HEK293 (cell line): ENCODE data around the gene FGA.
A peak's percentile ranks its signal among the peaks of the same experiment; 100 is the strongest.

Experiments used
- CTCF ChIA-PET: fragments of 350-600 bp; formaldehyde crosslinking; extraction: SDS; loops from one replicate; lab custom pipeline; 2021; ENCODE audit warnings: antibody characterized with exemption; lab: Yijun Ruan, JAX
- POLR2A ChIA-PET: fragments of 300-600 bp; formaldehyde crosslinking; extraction: SDS; loops from one replicate; lab custom pipeline; 2020; ENCODE audit warnings: antibody characterized with exemption, inconsistent platforms; lab: Yijun Ruan, JAX
- H3K27ac ChIP-seq: fragments of 200-500 bp; sonication (Bioruptor generic); 2 replicates; pipeline ENCODE4 v1.5.1; 2014; ENCODE audit warnings: low read depth, low read length, control low read depth, inconsistent platforms; ENCODE audit errors: extremely low read depth
- H3K36me3 ChIP-seq, 2 experiments: fragments of 200-500 bp in 1 of 2; sonication (Bioruptor generic) in 1 of 2; 1 replicate in 1 of 2; 2 replicates in 1 of 2; pipeline ENCODE4 v1.5.1; 2014 to 2017; ENCODE audit warnings: inconsistent platforms in 2 of 2, low read length in 2 of 2; ENCODE audit not compliant: control insufficient read depth in 2 of 2, insufficient read depth in 1 of 2
- H3K4me1 ChIP-seq: fragments of 200-500 bp; sonication (Bioruptor generic); 2 replicates; pipeline ENCODE4 v1.5.1; 2014; ENCODE audit warnings: mild to moderate bottlenecking, low read length, inconsistent platforms; ENCODE audit not compliant: control insufficient read depth, insufficient read depth
- H3K4me3 ChIP-seq: 2 replicates; pipeline ENCODE4 v1.5.1; 2011; ENCODE audit warnings: low read depth, mild to moderate bottlenecking, control low read depth, low read length, moderate library complexity
- H3K9me3 ChIP-seq: fragments of 200-500 bp; sonication (Bioruptor generic); 2 replicates; pipeline ENCODE4 v1.5.1; 2014; ENCODE audit warnings: low read depth, low read length, inconsistent platforms; ENCODE audit not compliant: control insufficient read depth, insufficient read depth
- GLI2 ChIP-seq: fragments of 450-650 bp; formaldehyde crosslinking; IDR thresholded peaks from 2 replicates; pipeline ENCODE4; 2017; ENCODE audit warnings: missing biosample characterization, missing genetic modification characterization, low read depth, borderline replicate concordance
- OSR2 ChIP-seq: fragments of 450-650 bp; formaldehyde crosslinking; IDR thresholded peaks from 2 replicates; pipeline ENCODE4 v1.5.1; 2016; ENCODE audit warnings: missing biosample characterization, missing genetic modification characterization
- ZBTB1 ChIP-seq: fragments of 450-650 bp; formaldehyde crosslinking; IDR thresholded peaks from 2 replicates; pipeline ENCODE4 v1.5.1; 2016; ENCODE audit warnings: missing biosample characterization, missing genetic modification characterization
- ZFHX2 ChIP-seq: fragments of 450-650 bp; formaldehyde crosslinking; conservative IDR thresholded peaks from 2 replicates; pipeline ENCODE4 v1.5.1; 2016; ENCODE audit warnings: missing biosample characterization, missing genetic modification characterization
- ZNF138 ChIP-seq: fragments of 450-650 bp; formaldehyde crosslinking; IDR thresholded peaks from 2 replicates; pipeline ENCODE4 v1.5.1; 2016; ENCODE audit warnings: missing biosample characterization, missing genetic modification characterization, borderline replicate concordance
- ZNF184 ChIP-seq: fragments of 450-650 bp; IDR thresholded peaks from 2 replicates; pipeline ENCODE4 v1.5.1; 2018; ENCODE audit warnings: missing biosample characterization, mild to moderate bottlenecking, missing genetic modification characterization
- ZNF521 ChIP-seq: fragments of 450-650 bp; formaldehyde crosslinking; IDR thresholded peaks from 2 replicates; pipeline ENCODE4 v1.5.1; 2017; ENCODE audit warnings: missing biosample characterization, mild to moderate bottlenecking, missing genetic modification characterization
- ZNF548 ChIP-seq: fragments of 450-650 bp; formaldehyde crosslinking; IDR thresholded peaks from 2 replicates; pipeline ENCODE4 v1.5.1; 2016; ENCODE audit warnings: missing biosample characterization, missing genetic modification characterization
- ZNF654 ChIP-seq: fragments of 450-650 bp; formaldehyde crosslinking; IDR thresholded peaks from 2 replicates; pipeline ENCODE4 v1.5.1; 2016; ENCODE audit warnings: low read depth, missing biosample characterization, missing genetic modification characterization
- ZNF670 ChIP-seq: fragments of 450-650 bp; formaldehyde crosslinking; IDR thresholded peaks from 2 replicates; pipeline ENCODE4 v1.5.1; 2016; ENCODE audit warnings: missing biosample characterization, missing genetic modification characterization, low read depth
- TF ChIP-seq, protein P1 (sequence below): fragments of 450-650 bp; formaldehyde crosslinking; IDR thresholded peaks from 2 replicates; pipeline ENCODE4 v1.5.1; 2017; ENCODE audit warnings: missing biosample characterization, missing genetic modification characterization
- TF ChIP-seq, protein P2 (sequence below): fragments of 450-650 bp; formaldehyde crosslinking; IDR thresholded peaks from 2 replicates; pipeline ENCODE4 v1.5.1; 2017; ENCODE audit warnings: missing biosample characterization, missing genetic modification characterization
- TF ChIP-seq, protein P3 (sequence below): fragments of 450-650 bp; formaldehyde crosslinking; IDR thresholded peaks from 2 replicates; pipeline ENCODE4 v1.5.1; 2016; ENCODE audit warnings: missing biosample characterization, missing genetic modification characterization
- TF ChIP-seq, protein P4 (sequence below): fragments of 450-650 bp; formaldehyde crosslinking; IDR thresholded peaks from 2 replicates; pipeline ENCODE4 v1.5.1; 2016; ENCODE audit warnings: missing biosample characterization, missing genetic modification characterization
- TF ChIP-seq, protein P5 (sequence below): fragments of 450-650 bp; formaldehyde crosslinking; IDR thresholded peaks from 2 replicates; pipeline ENCODE4 v1.5.1; 2017; ENCODE audit warnings: missing biosample characterization, missing genetic modification characterization
- TF ChIP-seq, protein P6 (sequence below): fragments of 450-650 bp; formaldehyde crosslinking; optimal IDR thresholded peaks from 2 replicates; pipeline ENCODE3; 2016; ENCODE audit warnings: missing biosample characterization, mild to moderate bottlenecking, missing genetic modification characterization

FGA gene

DNA sequence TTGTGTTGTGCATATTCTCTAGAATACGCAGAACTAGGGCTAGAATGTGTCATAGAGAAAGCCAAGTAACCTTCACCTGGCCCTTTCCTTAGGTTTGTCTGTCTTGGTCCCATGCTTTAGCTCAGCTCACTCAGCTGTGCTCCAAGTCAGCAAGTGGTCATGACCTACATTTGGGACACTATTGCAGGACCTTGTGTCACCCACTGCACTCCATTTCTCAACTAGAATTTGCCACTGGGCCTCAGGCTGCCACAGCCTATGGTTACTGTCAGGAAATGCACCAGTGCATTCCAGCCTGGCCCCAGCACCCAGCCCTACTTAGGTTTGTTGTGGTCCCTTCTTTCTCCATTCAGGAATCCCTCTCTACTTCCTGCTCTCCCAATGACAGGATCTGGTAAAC, 29.6 kb upstream of the FGA start (continued):
- TF ChIP-seq, protein P1, sequence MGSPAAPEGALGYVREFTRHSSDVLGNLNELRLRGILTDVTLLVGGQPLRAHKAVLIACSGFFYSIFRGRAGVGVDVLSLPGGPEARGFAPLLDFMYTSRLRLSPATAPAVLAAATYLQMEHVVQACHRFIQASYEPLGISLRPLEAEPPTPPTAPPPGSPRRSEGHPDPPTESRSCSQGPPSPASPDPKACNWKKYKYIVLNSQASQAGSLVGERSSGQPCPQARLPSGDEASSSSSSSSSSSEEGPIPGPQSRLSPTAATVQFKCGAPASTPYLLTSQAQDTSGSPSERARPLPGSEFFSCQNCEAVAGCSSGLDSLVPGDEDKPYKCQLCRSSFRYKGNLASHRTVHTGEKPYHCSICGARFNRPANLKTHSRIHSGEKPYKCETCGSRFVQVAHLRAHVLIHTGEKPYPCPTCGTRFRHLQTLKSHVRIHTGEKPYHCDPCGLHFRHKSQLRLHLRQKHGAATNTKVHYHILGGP (tag by site-specific recombination) = no peak
- TF ChIP-seq, protein P2, sequence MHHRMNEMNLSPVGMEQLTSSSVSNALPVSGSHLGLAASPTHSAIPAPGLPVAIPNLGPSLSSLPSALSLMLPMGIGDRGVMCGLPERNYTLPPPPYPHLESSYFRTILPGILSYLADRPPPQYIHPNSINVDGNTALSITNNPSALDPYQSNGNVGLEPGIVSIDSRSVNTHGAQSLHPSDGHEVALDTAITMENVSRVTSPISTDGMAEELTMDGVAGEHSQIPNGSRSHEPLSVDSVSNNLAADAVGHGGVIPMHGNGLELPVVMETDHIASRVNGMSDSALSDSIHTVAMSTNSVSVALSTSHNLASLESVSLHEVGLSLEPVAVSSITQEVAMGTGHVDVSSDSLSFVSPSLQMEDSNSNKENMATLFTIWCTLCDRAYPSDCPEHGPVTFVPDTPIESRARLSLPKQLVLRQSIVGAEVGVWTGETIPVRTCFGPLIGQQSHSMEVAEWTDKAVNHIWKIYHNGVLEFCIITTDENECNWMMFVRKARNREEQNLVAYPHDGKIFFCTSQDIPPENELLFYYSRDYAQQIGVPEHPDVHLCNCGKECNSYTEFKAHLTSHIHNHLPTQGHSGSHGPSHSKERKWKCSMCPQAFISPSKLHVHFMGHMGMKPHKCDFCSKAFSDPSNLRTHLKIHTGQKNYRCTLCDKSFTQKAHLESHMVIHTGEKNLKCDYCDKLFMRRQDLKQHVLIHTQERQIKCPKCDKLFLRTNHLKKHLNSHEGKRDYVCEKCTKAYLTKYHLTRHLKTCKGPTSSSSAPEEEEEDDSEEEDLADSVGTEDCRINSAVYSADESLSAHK = no peak
- TF ChIP-seq ZNF548 (tag by site-specific recombination) = no peak
- TF ChIP-seq ZFHX2 (tag by site-specific recombination) = no peak

DNA sequence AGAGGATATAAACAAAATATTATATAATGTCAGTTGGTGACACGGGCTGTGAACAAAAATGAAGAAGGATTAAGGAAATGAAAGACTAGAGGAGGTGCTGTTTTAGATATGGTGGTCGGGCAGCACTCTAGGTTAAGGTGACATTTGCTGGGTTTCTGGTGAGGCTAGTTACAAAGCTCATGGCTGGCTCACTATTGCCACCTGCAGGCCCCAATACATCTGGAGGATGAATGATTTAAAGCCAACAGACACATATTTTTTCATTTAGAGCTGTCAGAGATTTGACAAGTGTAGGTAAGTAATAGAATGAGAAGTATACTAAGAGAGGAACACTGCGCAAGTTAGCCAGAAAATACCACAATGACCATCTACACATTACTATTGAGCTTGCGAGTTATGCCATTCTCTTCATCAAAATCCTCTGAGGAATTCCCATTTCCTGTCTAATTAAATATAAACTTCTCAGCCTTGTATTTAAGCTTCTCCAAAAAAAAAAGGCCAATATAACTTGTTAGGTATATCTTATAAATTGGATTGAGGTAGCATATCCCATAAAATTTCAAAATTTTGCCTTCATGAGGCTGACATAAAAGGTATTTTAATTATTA, 28.3 kb upstream of the FGA start:
- no peaks in the 10 kb centered on the region for H3K4me1 ChIP-seq
- H3K4me3 ChIP-seq = no peak overlapping the region
- ChIA-PET CTCF (interaction anchor here (0.7 to 20.9 kb wide), 17 partner anchors 9 to 832 kb away, joined by 3 to 429 read pairs (median 3); partner anchors contain the start of genes FGB and PLRG1), POLR2A (interaction anchor here (0.9 to 1.0 kb wide), 2 partner anchors 60 to 69 kb away, joined by 3 read pairs; partner anchors contain the start of gene PLRG1)
- H3K36me3 ChIP-seq = no peaks in the 10 kb centered on the region
- peak; percentile 51 for TF ChIP-seq ZNF654 (tag by site-specific recombination)
- TF ChIP-seq, protein P2 = no peak
- H3K9me3 ChIP-seq = no peaks in the 10 kb centered on the region
- no peak overlapping the region for H3K27ac ChIP-seq

DNA sequence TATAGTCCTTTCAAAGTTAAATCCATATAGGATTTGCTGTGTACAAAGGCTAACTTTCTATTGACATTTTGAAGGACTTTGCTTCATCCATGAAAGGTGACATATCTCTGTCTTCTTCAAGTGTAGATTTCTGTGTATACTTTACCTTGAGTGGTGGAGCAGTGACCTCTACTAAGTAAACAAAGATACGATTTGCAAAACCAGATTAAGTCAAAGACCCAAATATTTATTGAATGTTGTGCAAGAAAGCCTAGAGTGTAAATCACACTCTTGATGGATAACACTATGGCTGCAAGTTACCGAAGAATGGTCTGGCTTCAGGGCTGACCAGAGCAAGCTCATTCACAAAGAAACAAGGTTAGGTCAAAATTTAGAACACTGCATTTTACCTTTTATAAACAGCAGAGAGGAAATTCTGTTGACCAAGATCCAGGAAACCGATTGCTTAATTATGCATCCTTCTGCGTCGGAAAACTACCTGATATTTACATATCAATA, 27.3 kb upstream of the FGA start:
- Histone ChIP-seq H3K4me1 (no peaks in the 10 kb centered on the region), H3K4me3 (no peak overlapping the region), H3K27ac (no peak overlapping the region), H3K9me3 (no peaks in the 10 kb centered on the region), H3K36me3 (no peaks in the 10 kb centered on the region)
- ChIA-PET POLR2A (no interaction called here), CTCF (interaction anchor here (0.7 to 20.9 kb wide), 6 partner anchors 12 to 114 kb away, joined by 3 to 429 read pairs (median 5); partner anchors contain the start of genes FGB and PLRG1)
- TF ChIP-seq, protein P3, sequence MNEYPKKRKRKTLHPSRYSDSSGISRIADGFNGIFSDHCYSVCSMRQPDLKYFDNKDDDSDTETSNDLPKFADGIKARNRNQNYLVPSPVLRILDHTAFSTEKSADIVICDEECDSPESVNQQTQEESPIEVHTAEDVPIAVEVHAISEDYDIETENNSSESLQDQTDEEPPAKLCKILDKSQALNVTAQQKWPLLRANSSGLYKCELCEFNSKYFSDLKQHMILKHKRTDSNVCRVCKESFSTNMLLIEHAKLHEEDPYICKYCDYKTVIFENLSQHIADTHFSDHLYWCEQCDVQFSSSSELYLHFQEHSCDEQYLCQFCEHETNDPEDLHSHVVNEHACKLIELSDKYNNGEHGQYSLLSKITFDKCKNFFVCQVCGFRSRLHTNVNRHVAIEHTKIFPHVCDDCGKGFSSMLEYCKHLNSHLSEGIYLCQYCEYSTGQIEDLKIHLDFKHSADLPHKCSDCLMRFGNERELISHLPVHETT = no peak
- TF ChIP-seq ZNF670 (no peak), ZNF138 (tag by site-specific recombination) (no peak), ZBTB1 (tag by site-specific recombination) (no peak), GLI2 (no peak), ZNF521 (tag by site-specific recombination) (no peak), OSR2 (tag by site-specific recombination) (no peak), ZNF184 (no peak)
- TF ChIP-seq, protein P4, sequence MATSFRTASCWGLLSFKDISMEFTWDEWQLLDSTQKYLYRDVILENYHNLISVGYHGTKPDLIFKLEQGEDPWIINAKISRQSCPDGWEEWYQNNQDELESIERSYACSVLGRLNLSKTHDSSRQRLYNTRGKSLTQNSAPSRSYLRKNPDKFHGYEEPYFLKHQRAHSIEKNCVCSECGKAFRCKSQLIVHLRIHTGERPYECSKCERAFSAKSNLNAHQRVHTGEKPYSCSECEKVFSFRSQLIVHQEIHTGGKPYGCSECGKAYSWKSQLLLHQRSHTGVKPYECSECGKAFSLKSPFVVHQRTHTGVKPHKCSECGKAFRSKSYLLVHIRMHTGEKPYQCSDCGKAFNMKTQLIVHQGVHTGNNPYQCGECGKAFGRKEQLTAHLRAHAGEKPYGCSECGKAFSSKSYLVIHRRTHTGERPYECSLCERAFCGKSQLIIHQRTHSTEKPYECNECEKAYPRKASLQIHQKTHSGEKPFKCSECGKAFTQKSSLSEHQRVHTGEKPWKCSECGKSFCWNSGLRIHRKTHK (tag by site-specific recombination) = no peak
- TF ChIP-seq, protein P5, sequence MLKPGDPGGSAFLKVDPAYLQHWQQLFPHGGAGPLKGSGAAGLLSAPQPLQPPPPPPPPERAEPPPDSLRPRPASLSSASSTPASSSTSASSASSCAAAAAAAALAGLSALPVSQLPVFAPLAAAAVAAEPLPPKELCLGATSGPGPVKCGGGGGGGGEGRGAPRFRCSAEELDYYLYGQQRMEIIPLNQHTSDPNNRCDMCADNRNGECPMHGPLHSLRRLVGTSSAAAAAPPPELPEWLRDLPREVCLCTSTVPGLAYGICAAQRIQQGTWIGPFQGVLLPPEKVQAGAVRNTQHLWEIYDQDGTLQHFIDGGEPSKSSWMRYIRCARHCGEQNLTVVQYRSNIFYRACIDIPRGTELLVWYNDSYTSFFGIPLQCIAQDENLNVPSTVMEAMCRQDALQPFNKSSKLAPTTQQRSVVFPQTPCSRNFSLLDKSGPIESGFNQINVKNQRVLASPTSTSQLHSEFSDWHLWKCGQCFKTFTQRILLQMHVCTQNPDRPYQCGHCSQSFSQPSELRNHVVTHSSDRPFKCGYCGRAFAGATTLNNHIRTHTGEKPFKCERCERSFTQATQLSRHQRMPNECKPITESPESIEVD (tag by site-specific recombination) = no peak
- TF ChIP-seq, protein P6, sequence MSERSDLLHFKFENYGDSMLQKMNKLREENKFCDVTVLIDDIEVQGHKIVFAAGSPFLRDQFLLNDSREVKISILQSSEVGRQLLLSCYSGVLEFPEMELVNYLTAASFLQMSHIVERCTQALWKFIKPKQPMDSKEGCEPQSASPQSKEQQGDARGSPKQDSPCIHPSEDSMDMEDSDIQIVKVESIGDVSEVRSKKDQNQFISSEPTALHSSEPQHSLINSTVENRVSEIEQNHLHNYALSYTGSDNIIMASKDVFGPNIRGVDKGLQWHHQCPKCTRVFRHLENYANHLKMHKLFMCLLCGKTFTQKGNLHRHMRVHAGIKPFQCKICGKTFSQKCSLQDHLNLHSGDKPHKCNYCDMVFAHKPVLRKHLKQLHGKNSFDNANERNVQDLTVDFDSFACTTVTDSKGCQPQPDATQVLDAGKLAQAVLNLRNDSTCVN (tag by site-specific recombination) = no peak
